Upper lobe of left lung (tissue), 4 donors: Measurements from ENCODE around the gene S100A4.
"Not testable (repeated sequence)": the region's sequence is repeated elsewhere in the genome, so short reads cannot be mapped to it uniquely, and the experiment has no call there.

Experiments
- CTCF ChIP-seq, 6 experiments: fragments of 450-650 bp in 4 of 6; fragments of 200-600 bp in 2 of 6; sonication (generic) in 2 of 6; IDR thresholded peaks; one replicate each; pipeline ENCODE4 v1.5.1; 2016 to 2019; ENCODE audit warnings: antibody characterized with exemption in 6 of 6
- EP300 ChIP-seq, 4 donors: sonication (generic); formaldehyde crosslinking; IDR thresholded peaks; one replicate each; pipeline ENCODE4 v1.5.1; 2017; ENCODE audit warnings: antibody characterized with exemption in 4 of 4, control low read depth in 2 of 4
- POLR2A ChIP-seq, 4 donors: fragments of 450-650 bp; IDR thresholded peaks; one replicate each; pipeline ENCODE4 v1.5.1; 2016 to 2017; ENCODE audit warnings: antibody characterized with exemption in 4 of 4, mild to moderate bottlenecking in 2 of 4
- POLR2AphosphoS5 ChIP-seq, 2 donors: sonication (generic); formaldehyde crosslinking; IDR thresholded peaks; one replicate each; pipeline ENCODE4 v1.5.1; 2017; ENCODE audit warnings: antibody characterized with exemption in 2 of 2

DNA sequence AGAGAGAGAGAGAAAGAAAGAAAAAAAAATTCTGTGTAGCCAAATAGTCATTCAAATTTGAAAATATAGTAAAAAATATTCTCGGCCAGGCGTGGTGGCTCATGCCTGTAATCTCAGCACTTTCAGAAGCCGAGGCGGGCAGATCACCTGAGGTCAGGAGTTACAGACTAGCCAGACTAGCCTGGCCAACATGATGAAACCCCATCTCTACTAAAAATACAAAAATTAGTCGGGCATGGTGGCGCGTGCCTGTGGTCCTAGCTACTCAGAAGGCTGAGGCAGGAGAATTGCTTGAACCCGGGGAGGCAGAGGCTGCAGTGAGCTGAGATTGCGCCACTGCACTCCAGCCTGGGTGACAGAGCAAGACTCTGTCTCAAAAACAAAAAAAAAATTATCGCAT lies 42.4 kb upstream of the S100A4 start:
- not testable (repeated sequence) for TF ChIP-seq CTCF, POLR2A, EP300, POLR2AphosphoS5 (IDR thresholded peaks at IDR 0.05)
